ENCODE results near the gene KRT85. TPM values are rescaled to one million over a fixed set of nuclear protein-coding genes. Genes with fewer than 3 reads are reported as not detected.

The KRT85 gene
- total RNA-seq, 1 donor from 2014 or later = not detected

- H3K4me3 ChIP-seq (ENCODE audit: low read depth, low read length) = no peak overlapping the region
- no peak for DNase-seq (ENCODE audit: low read depth)
- TF ChIP-seq CTCF (IDR thresholded peaks at IDR 0.05; ENCODE audit: insufficient read depth, low read length, poor library complexity, severe bottlenecking) = no peak
- no peaks in the 10 kb centered on the region for H3K36me3 ChIP-seq (ENCODE audit: control insufficient read depth, insufficient read depth, low read length)
- peaks cover 2% of the 10 kb centered on the region for H3K27me3 ChIP-seq (ENCODE audit: control insufficient read depth, insufficient read depth, low read length)
Observed at GRCh38 chr12:52378091-52378490, 10.8 kb upstream of the KRT85 start.

GRCh38 chr12:52377266-52377665, 10.0 kb upstream of the KRT85 start:
- peaks cover 2% of the 10 kb centered on the region for H3K27me3 ChIP-seq (ENCODE audit: control insufficient read depth, insufficient read depth, low read length)
- no peaks in the 10 kb centered on the region for H3K36me3 ChIP-seq (ENCODE audit: control insufficient read depth, insufficient read depth, low read length)
- DNase-seq (ENCODE audit: low read depth) = no peak
- no peak overlapping the region for H3K4me3 ChIP-seq (ENCODE audit: low read depth, low read length)
- TF ChIP-seq CTCF (IDR thresholded peaks at IDR 0.05; ENCODE audit: insufficient read depth, low read length, poor library complexity, severe bottlenecking) = no peak

- peak; percentile 90 for TF ChIP-seq CTCF (IDR thresholded peaks at IDR 0.05; ENCODE audit: insufficient read depth, low read length, poor library complexity, severe bottlenecking)
- peak; percentile 44 for DNase-seq (ENCODE audit: low read depth)
- Histone ChIP-seq H3K27me3 (ENCODE audit: control insufficient read depth, insufficient read depth, low read length) (peaks cover 4% of the 10 kb centered on the region), H3K36me3 (ENCODE audit: control insufficient read depth, insufficient read depth, low read length) (no peaks in the 10 kb centered on the region), H3K4me3 (ENCODE audit: low read depth, low read length) (no peak overlapping the region)
Observed at GRCh38 chr12:52372216-52373154, 5.2 kb upstream of the KRT85 start.

- Histone ChIP-seq H3K27me3 (ENCODE audit: control insufficient read depth, insufficient read depth, low read length) (peaks cover 8% of the 10 kb centered on the region), H3K4me3 (ENCODE audit: low read depth, low read length) (no peak overlapping the region), H3K36me3 (ENCODE audit: control insufficient read depth, insufficient read depth, low read length) (no peaks in the 10 kb centered on the region)
- no peak for TF ChIP-seq CTCF (IDR thresholded peaks at IDR 0.05; ENCODE audit: insufficient read depth, low read length, poor library complexity, severe bottlenecking)
- no peak for DNase-seq (ENCODE audit: low read depth)
Observed at GRCh38 chr12:52371716-52372115, 4.4 kb upstream of the KRT85 start.

GRCh38 chr12:52370926-52371608, 3.8 kb upstream of the KRT85 start:
- H3K36me3 ChIP-seq (ENCODE audit: control insufficient read depth, insufficient read depth, low read length) = no peaks in the 10 kb centered on the region
- H3K4me3 ChIP-seq (ENCODE audit: low read depth, low read length) = no peak overlapping the region
- peaks cover 11% of the 10 kb centered on the region for H3K27me3 ChIP-seq (ENCODE audit: control insufficient read depth, insufficient read depth, low read length)
- DNase-seq (ENCODE audit: low read depth) = peak; percentile 28
- no peak for TF ChIP-seq CTCF (IDR thresholded peaks at IDR 0.05; ENCODE audit: insufficient read depth, low read length, poor library complexity, severe bottlenecking)
